NB4 (cell line): Measurements from ENCODE around the gene CDC25C.

ENCODE experiments used
- CTCF ChIP-seq: IDR thresholded peaks from one replicate; pipeline ENCODE4 v1.5.1; 2012; ENCODE audit warnings: low read depth, low read length
- MAX ChIP-seq: IDR thresholded peaks from 2 replicates; pipeline ENCODE4 v1.6.1; 2011; ENCODE audit warnings: low read depth, low read length
- MYC ChIP-seq: IDR thresholded peaks from 2 replicates; pipeline ENCODE4 v1.6.1; 2011; ENCODE audit warnings: low read depth, low read length
- POLR2A ChIP-seq: IDR thresholded peaks from 2 replicates; pipeline ENCODE4 v1.6.1; 2011; ENCODE audit warnings: mild to moderate bottlenecking; ENCODE audit not compliant: insufficient read length; ENCODE audit errors: extremely low read depth

- TF ChIP-seq CTCF (no peak), POLR2A (no peak), MAX (no peak), MYC (no peak)
Observed at GRCh38 chr5:138340008-138340407, 8.4 kb upstream of the CDC25C start.
